A549 (cell line): ENCODE measurements around the gene LINC01488.

ENCODE experiments used
- BHLHE40 ChIP-seq: IDR thresholded peaks from 2 replicates; pipeline ENCODE4 v1.6.1; 2012; ENCODE audit warnings: low read depth, low read length, inconsistent platforms
- CBX2 ChIP-seq: fragments of 200-600 bp; sonication (generic); IDR thresholded peaks from 2 replicates; pipeline ENCODE4 v1.6.1; 2016; ENCODE audit warnings: low read depth, mild to moderate bottlenecking, borderline replicate concordance
- CEBPB ChIP-seq, 2 experiments: fragments of >200 bp in 1 of 2; sonication (Bioruptor Twin) in 1 of 2; formaldehyde crosslinking in 1 of 2; IDR thresholded peaks; 2 replicates each; pipeline ENCODE4 v1.6.1; 2012 to 2016
- EHMT2 ChIP-seq: fragments of 200-600 bp; sonication (generic); IDR thresholded peaks from 2 replicates; pipeline ENCODE4 v1.6.1; 2016; ENCODE audit warnings: antibody characterized with exemption, low read depth, mild to moderate bottlenecking, moderate library complexity
- FOSL2 ChIP-seq, 2 experiments: fragments of 450-650 bp in 1 of 2; fragments of >200 bp in 1 of 2; sonication (Bioruptor Twin) in 1 of 2; formaldehyde crosslinking; IDR thresholded peaks; 2 replicates each; pipeline versions ENCODE4 v1.5.0 to v1.6.1; 2016 to 2020; ENCODE audit warnings: mild to moderate bottlenecking in 1 of 2, moderate library complexity in 1 of 2
- GATA3 ChIP-seq: IDR thresholded peaks from 2 replicates; pipeline ENCODE4 v1.6.1; 2012; ENCODE audit warnings: borderline replicate concordance
- KDM5A ChIP-seq: fragments of 200-600 bp; sonication (generic); IDR thresholded peaks from 2 replicates; pipeline ENCODE4 v1.6.1; 2016; ENCODE audit warnings: antibody characterized with exemption, mild to moderate bottlenecking
- POLR2A ChIP-seq: IDR thresholded peaks from 2 replicates; pipeline ENCODE4 v1.6.1; 2012; ENCODE audit warnings: mild to moderate bottlenecking, low read length
- POLR2AphosphoS2 ChIP-seq: conservative IDR thresholded peaks from 2 replicates; pipeline ENCODE4 v1.6.1; 2012; ENCODE audit warnings: low read length, improper control_type of control experiment, inconsistent platforms
- RAD21 ChIP-seq, 2 experiments: fragments of >200 bp in 1 of 2; sonication (Bioruptor Twin) in 1 of 2; formaldehyde crosslinking in 1 of 2; IDR thresholded peaks in 1 of 2; conservative IDR thresholded peaks in 1 of 2; 2 replicates in 1 of 2; 3 replicates in 1 of 2; pipeline ENCODE4 v1.6.1; 2012 to 2018; ENCODE audit warnings: inconsistent platforms in 1 of 2
- TF ChIP-seq, protein P1 (sequence below): fragments of 200-600 bp; sonication (generic); IDR thresholded peaks from 2 replicates; pipeline ENCODE4 v1.6.1; 2016; ENCODE audit warnings: antibody characterized with exemption, mild to moderate bottlenecking, moderate library complexity
- TF ChIP-seq, protein P2 (sequence below): fragments of >200 bp; sonication (Bioruptor Twin); formaldehyde crosslinking; IDR thresholded peaks from 3 replicates; pipeline ENCODE4 v1.5.1; 2016
- TF ChIP-seq, protein P3 (sequence below): fragments of 150-350 bp; IDR thresholded peaks from 2 replicates; pipeline ENCODE4 v1.6.1; 2014; ENCODE audit warnings: low read depth, mild to moderate bottlenecking, low read length
- TF ChIP-seq, protein P4 (sequence below): fragments of 450-650 bp; IDR thresholded peaks from 2 replicates; pipeline ENCODE4 v1.6.1; 2014; ENCODE audit warnings: antibody characterized with exemption

DNA sequence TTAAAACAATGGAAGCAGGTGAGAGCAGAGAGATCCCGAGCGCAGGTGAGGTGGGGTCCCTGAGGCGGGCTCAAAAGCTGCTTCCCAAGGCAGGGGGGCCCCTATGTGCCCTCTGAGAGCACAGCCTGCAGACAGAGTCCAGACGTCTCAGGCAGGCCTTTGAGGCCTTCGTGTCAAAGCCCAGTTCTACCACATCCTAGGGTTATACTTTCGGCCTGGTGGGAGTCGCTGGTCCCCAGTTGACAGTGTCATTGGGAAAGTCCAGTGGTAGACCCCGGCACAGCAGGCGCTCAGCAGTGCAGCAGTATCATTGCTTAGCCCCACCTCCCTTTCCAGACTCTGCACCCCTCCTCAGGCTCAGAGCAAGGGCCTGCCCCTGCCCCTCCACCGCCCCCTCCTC, 9.1 kb downstream of the LINC01488 start:
- TF ChIP-seq, protein P1, sequence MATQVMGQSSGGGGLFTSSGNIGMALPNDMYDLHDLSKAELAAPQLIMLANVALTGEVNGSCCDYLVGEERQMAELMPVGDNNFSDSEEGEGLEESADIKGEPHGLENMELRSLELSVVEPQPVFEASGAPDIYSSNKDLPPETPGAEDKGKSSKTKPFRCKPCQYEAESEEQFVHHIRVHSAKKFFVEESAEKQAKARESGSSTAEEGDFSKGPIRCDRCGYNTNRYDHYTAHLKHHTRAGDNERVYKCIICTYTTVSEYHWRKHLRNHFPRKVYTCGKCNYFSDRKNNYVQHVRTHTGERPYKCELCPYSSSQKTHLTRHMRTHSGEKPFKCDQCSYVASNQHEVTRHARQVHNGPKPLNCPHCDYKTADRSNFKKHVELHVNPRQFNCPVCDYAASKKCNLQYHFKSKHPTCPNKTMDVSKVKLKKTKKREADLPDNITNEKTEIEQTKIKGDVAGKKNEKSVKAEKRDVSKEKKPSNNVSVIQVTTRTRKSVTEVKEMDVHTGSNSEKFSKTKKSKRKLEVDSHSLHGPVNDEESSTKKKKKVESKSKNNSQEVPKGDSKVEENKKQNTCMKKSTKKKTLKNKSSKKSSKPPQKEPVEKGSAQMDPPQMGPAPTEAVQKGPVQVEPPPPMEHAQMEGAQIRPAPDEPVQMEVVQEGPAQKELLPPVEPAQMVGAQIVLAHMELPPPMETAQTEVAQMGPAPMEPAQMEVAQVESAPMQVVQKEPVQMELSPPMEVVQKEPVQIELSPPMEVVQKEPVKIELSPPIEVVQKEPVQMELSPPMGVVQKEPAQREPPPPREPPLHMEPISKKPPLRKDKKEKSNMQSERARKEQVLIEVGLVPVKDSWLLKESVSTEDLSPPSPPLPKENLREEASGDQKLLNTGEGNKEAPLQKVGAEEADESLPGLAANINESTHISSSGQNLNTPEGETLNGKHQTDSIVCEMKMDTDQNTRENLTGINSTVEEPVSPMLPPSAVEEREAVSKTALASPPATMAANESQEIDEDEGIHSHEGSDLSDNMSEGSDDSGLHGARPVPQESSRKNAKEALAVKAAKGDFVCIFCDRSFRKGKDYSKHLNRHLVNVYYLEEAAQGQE = no peak
- TF ChIP-seq RAD21 (conservative IDR thresholded peaks at IDR 0.05 in 1 of 2, IDR thresholded peaks at IDR 0.05 in 1 of 2) (no peak), KDM5A (no peak), EHMT2 (no peak), POLR2A (no peak), GATA3 (no peak), POLR2AphosphoS2 (no peak), CBX2 (no peak), BHLHE40 (no peak), CEBPB (IDR thresholded peaks at IDR 0.05) (no peak), FOSL2 (IDR thresholded peaks at IDR 0.05) (no peak), FOSL2 (CRISPR knock-in tag; IDR thresholded peaks at IDR 0.05) (no peak)
- TF ChIP-seq, protein P2, sequence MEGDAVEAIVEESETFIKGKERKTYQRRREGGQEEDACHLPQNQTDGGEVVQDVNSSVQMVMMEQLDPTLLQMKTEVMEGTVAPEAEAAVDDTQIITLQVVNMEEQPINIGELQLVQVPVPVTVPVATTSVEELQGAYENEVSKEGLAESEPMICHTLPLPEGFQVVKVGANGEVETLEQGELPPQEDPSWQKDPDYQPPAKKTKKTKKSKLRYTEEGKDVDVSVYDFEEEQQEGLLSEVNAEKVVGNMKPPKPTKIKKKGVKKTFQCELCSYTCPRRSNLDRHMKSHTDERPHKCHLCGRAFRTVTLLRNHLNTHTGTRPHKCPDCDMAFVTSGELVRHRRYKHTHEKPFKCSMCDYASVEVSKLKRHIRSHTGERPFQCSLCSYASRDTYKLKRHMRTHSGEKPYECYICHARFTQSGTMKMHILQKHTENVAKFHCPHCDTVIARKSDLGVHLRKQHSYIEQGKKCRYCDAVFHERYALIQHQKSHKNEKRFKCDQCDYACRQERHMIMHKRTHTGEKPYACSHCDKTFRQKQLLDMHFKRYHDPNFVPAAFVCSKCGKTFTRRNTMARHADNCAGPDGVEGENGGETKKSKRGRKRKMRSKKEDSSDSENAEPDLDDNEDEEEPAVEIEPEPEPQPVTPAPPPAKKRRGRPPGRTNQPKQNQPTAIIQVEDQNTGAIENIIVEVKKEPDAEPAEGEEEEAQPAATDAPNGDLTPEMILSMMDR = no peak
- TF ChIP-seq, protein P3, sequence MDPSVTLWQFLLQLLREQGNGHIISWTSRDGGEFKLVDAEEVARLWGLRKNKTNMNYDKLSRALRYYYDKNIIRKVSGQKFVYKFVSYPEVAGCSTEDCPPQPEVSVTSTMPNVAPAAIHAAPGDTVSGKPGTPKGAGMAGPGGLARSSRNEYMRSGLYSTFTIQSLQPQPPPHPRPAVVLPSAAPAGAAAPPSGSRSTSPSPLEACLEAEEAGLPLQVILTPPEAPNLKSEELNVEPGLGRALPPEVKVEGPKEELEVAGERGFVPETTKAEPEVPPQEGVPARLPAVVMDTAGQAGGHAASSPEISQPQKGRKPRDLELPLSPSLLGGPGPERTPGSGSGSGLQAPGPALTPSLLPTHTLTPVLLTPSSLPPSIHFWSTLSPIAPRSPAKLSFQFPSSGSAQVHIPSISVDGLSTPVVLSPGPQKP = no peak
- TF ChIP-seq, protein P4, sequence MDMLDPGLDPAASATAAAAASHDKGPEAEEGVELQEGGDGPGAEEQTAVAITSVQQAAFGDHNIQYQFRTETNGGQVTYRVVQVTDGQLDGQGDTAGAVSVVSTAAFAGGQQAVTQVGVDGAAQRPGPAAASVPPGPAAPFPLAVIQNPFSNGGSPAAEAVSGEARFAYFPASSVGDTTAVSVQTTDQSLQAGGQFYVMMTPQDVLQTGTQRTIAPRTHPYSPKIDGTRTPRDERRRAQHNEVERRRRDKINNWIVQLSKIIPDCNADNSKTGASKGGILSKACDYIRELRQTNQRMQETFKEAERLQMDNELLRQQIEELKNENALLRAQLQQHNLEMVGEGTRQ = no peak
